ENCODE data around the gene VPS26C.

VPS26C gene

GRCh38 chr21:37264808-37265207 lies 2.3 kb downstream of the VPS26C start:
- no peak for DNase-seq (ENCODE audit: low read depth in 2 of 2)

- DNase-seq (ENCODE audit: low read depth in 2 of 2) = no peak
Measured at GRCh38 chr21:37263827-37264600, 3.1 kb downstream of the VPS26C start.

- no peak for DNase-seq (ENCODE audit: low read depth in 2 of 2)
Measured at GRCh38 chr21:37259426-37259825, 7.7 kb downstream of the VPS26C start.

- peak; percentile 64 to 75 for DNase-seq (ENCODE audit: low read depth in 2 of 2)
Measured at GRCh38 chr21:37257967-37258877, 8.9 kb downstream of the VPS26C start.

- no peak for DNase-seq (ENCODE audit: low read depth in 2 of 2)
Measured at GRCh38 chr21:37257511-37257966, 9.6 kb downstream of the VPS26C start.

- no peak for DNase-seq (ENCODE audit: low read depth in 2 of 2)
Measured at GRCh38 chr21:37253991-37254390, 13.1 kb downstream of the VPS26C start.

- no peak for DNase-seq (ENCODE audit: low read depth in 2 of 2)
Measured at GRCh38 chr21:37251294-37251634, 15.9 kb downstream of the VPS26C start.

GRCh38 chr21:37249112-37249904 lies 17.8 kb downstream of the VPS26C start:
- no peak for DNase-seq (ENCODE audit: low read depth in 2 of 2)

GRCh38 chr21:37248298-37248697 lies 18.8 kb downstream of the VPS26C start:
- DNase-seq (ENCODE audit: low read depth in 2 of 2) = no peak

- DNase-seq (ENCODE audit: low read depth in 2 of 2) = no peak
Measured at GRCh38 chr21:37245151-37245550, 22.0 kb downstream of the VPS26C start.

- no peak for DNase-seq (ENCODE audit: low read depth in 2 of 2)
Measured at GRCh38 chr21:37244501-37245095, 22.5 kb downstream of the VPS26C start.

GRCh38 chr21:37243961-37244360 lies 23.2 kb downstream of the VPS26C start:
- DNase-seq (ENCODE audit: low read depth in 2 of 2) = no peak

GRCh38 chr21:37241426-37241825 lies 25.7 kb downstream of the VPS26C start:
- DNase-seq (ENCODE audit: low read depth in 2 of 2) = no peak

- no peak for DNase-seq (ENCODE audit: low read depth in 2 of 2)
Measured at GRCh38 chr21:37240978-37241377, 26.2 kb downstream of the VPS26C start.

GRCh38 chr21:37237764-37238163 lies 29.4 kb downstream of the VPS26C start:
- DNase-seq (ENCODE audit: low read depth in 2 of 2) = no peak

- no peak for DNase-seq (ENCODE audit: low read depth in 2 of 2)
Measured at GRCh38 chr21:37237346-37237745, 29.8 kb downstream of the VPS26C start.

- DNase-seq (ENCODE audit: low read depth in 2 of 2) = no peak
Measured at GRCh38 chr21:37233551-37234146, 33.5 kb downstream of the VPS26C start.

- DNase-seq (ENCODE audit: low read depth in 2 of 2) = no peak
Measured at GRCh38 chr21:37232274-37233018, 34.7 kb downstream of the VPS26C start.

GRCh38 chr21:37231671-37232070 lies 35.5 kb downstream of the VPS26C start:
- no peak for DNase-seq (ENCODE audit: low read depth in 2 of 2)

GRCh38 chr21:37231249-37231645 lies 35.9 kb downstream of the VPS26C start:
- DNase-seq (ENCODE audit: low read depth in 2 of 2) = no peak

Data from stimulated activated CD8-positive, alpha-beta memory T cell treated with anti-CD3 and anti-CD28 coated beads, Interleukin-15, amount 100 ng/mL, for 48 hours (primary cell).